NCI-H82 treated with DMSO at 0.1 percent for 48 hours (cell line): Measurements from ENCODE around the gene PRSS38.

ENCODE experiments used
- DNase-seq: peaks from one replicate; lab custom pipeline; 2025; ENCODE audit not compliant: unreplicated experiment; lab: John Stamatoyannopoulos, UW

The PRSS38 gene

GRCh38 chr1:227778401-227778947 lies 37.0 kb upstream of the PRSS38 start:
- DNase-seq = no peak

- no peak for DNase-seq
Measured at GRCh38 chr1:227779021-227779441, 36.4 kb upstream of the PRSS38 start.

GRCh38 chr1:227779685-227780084 lies 35.8 kb upstream of the PRSS38 start:
- no peak for DNase-seq

GRCh38 chr1:227780101-227781044 lies 35.1 kb upstream of the PRSS38 start:
- DNase-seq = no peak

- no peak for DNase-seq
Measured at GRCh38 chr1:227781314-227781930, 34.1 kb upstream of the PRSS38 start.

GRCh38 chr1:227782226-227782625 lies 33.2 kb upstream of the PRSS38 start:
- DNase-seq = no peak

- peak; percentile 82 for DNase-seq
Measured at GRCh38 chr1:227785094-227785804, 30.2 kb upstream of the PRSS38 start.

GRCh38 chr1:227785805-227786671 lies 29.4 kb upstream of the PRSS38 start:
- no peak for DNase-seq

GRCh38 chr1:227786673-227787512 lies 28.6 kb upstream of the PRSS38 start:
- DNase-seq = no peak

- peak; percentile 95 for DNase-seq
Measured at GRCh38 chr1:227787513-227788270, 27.8 kb upstream of the PRSS38 start.

- DNase-seq = no peak
Measured at GRCh38 chr1:227788271-227789083, 27.0 kb upstream of the PRSS38 start.

- no peak for DNase-seq
Measured at GRCh38 chr1:227789084-227790033, 26.1 kb upstream of the PRSS38 start.

- DNase-seq = no peak
Measured at GRCh38 chr1:227790034-227790400, 25.5 kb upstream of the PRSS38 start.

GRCh38 chr1:227790868-227791267 lies 24.6 kb upstream of the PRSS38 start:
- no peak for DNase-seq

GRCh38 chr1:227791425-227792143 lies 23.9 kb upstream of the PRSS38 start:
- no peak for DNase-seq
